Omental fat pad (tissue), 4 donors: ENCODE results near the gene GPM6B. TPM values are rescaled to one million over a fixed set of nuclear protein-coding genes. Genes with fewer than 3 reads are reported as not detected.

Source experiments
- ATAC-seq: fragments of 150-250 bp; one replicate; pipeline ENCODE4 v1.9.1; 2016; ENCODE audit warnings: mild to moderate bottlenecking, moderate library complexity; ENCODE audit not compliant: low FRiP score
- DNase-seq: peaks from one replicate; pipeline ENCODE4 v3.0.0-alpha.2; 2019; ENCODE audit warnings: low spot score
- total RNA-seq, 4 donors: library from RNA; depleted of rRNA; stranded (reverse); fragments of >200 nt; gene quantifications; one replicate each; pipeline ENCODE4 v1.1.0, GENCODE V29; 2016
- TF ChIP-seq, protein P1 (sequence below), 3 donors: fragments of 450-650 bp; IDR thresholded peaks; one replicate each; pipeline ENCODE4 v1.5.1; 2016 to 2017; ENCODE audit warnings: antibody characterized with exemption in 3 of 3, mild to moderate bottlenecking in 3 of 3, moderate library complexity in 2 of 3

The GPM6B gene
- total RNA-seq, 4 donors from 2014 or later: 1.4 to 9.1 (median 6.5) TPM

DNA sequence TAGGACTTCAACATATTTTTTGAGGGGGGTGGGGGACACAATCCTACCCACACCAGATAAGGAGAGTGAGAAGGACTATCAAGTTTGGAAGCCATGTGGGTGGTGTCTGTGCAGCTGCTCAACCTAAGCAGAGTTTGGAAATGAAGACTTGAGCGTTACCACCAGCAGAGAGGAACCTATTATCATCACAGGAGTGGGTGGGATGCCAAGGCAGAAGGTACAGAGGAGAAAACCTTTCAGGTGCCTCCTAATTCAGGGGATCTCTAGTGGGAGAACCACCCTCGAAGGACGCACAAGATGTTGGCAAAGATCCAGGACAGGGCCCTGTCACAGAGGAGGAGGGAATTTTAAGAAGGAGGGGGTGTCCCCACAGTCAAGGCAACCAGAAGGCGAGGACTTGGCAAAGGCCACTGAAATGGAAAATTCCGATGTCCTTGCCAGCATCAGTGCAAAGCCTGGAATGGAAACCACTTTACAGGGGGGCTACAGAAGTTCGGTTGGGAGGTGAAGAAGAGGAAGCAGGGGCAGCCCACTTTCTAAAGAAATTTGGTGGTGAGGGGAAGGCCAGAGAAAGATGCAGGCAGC is 8.4 kb upstream of the GPM6B start:
- ATAC-seq (no peak), DNase-seq (no peak)
- TF ChIP-seq, protein P1, sequence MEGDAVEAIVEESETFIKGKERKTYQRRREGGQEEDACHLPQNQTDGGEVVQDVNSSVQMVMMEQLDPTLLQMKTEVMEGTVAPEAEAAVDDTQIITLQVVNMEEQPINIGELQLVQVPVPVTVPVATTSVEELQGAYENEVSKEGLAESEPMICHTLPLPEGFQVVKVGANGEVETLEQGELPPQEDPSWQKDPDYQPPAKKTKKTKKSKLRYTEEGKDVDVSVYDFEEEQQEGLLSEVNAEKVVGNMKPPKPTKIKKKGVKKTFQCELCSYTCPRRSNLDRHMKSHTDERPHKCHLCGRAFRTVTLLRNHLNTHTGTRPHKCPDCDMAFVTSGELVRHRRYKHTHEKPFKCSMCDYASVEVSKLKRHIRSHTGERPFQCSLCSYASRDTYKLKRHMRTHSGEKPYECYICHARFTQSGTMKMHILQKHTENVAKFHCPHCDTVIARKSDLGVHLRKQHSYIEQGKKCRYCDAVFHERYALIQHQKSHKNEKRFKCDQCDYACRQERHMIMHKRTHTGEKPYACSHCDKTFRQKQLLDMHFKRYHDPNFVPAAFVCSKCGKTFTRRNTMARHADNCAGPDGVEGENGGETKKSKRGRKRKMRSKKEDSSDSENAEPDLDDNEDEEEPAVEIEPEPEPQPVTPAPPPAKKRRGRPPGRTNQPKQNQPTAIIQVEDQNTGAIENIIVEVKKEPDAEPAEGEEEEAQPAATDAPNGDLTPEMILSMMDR (IDR thresholded peaks at IDR 0.05): no peak

- TF ChIP-seq, protein P1 (IDR thresholded peaks at IDR 0.05): no peak
- no peak for ATAC-seq
- DNase-seq: no peak
These were observed 7.9 kb upstream of the GPM6B start for GRCh38 chrX:13824746-13825145.

DNA sequence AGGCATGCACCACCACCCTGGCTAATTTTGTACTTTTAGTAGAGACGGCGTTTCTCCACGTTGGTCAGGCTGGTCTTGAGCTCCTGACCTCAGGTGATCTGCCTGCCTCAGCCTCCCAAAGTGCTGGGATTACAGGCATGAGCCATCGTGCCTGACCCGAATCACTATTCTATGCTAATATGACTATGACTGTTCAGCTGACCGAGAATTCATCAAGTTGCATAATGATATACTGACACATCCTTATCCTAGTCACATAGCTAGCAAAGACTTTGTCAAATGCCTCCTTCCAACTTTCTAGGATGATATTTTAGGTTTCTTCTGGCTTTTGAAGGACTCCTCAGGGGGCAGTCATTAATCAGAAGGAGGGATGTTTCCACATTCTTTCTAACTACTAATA is 4.8 kb upstream of the GPM6B start:
- TF ChIP-seq, protein P1 (IDR thresholded peaks at IDR 0.05): no peak
- DNase-seq: no peak
- no peak for ATAC-seq

DNA sequence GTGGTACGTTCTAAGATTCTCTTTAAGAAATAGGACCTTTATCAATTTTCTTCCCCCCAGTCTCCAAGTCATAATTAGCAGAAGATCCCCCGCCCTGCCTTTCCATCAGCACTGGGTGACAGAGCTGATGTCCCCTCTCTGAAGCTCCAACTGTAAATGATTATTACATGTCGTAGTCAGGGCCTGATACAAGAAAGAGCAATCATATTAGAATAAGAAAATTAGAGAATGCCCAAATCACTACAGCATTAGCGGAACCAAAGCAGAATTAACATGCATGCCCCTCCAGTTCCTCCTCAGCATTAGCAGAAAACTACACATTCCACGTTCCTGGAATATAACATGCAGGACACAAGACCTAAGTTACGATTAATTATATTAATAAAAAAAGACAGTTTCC is 717 bp downstream of the GPM6B start:
- TF ChIP-seq, protein P1 (IDR thresholded peaks at IDR 0.05): no peak
- DNase-seq: no peak
- ATAC-seq: no peak

DNA sequence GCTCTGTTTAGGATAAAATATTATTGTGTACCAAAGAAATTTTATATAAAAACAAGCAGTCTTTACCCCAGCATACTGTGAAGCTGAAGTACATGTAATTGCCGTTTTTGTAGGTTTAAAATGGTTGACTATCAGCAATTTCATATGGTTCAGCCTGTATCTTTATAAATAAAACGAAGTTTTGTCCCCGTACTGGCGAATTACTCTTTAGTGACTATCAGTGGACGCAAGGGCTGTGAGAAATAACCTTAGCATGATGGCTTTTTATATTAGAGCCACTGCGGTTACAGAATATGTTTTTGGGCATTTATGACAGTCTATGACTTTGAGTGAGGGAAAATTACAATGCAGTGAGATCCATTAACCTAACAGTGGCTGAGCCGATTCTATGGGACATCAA is 1.2 kb downstream of the GPM6B start:
- DNase-seq (no peak), ATAC-seq (no peak)
- TF ChIP-seq, protein P1 (IDR thresholded peaks at IDR 0.05): no peak

GRCh38 chrX:13808865-13809264 is 8.0 kb downstream of the GPM6B start:
- DNase-seq (no peak), ATAC-seq (no peak)
- TF ChIP-seq, protein P1 (IDR thresholded peaks at IDR 0.05): no peak

DNA sequence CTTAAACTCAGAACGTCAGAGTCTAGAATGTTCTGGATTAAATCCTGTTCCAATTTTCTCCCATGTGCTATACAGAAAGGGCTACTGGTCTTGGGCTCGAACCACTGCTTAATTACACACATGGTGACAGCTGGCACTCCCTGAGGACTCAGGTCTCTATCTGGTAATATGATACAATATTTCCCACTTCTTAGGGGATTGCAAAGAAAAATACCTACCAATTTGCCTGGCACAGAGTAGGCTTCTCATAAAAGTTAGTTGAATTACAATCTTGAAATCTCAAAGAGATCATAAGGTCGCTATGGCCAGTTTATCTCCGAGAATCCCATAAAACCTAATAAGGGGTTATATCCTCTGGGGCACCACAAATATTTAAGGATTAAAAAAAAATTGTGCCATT is 8.6 kb downstream of the GPM6B start:
- no peak for ATAC-seq
- TF ChIP-seq, protein P1 (IDR thresholded peaks at IDR 0.05): no peak
- no peak for DNase-seq
